Stimulated activated CD4-positive, alpha-beta T cell treated with anti-CD3 and anti-CD28 coated beads, Interleukin-1b, Interleukin-23, amount 100 ng/mL, for 1 hour (primary cell): ENCODE data around the gene PPAN.

Experiments
- DNase-seq, 2 donors: peaks; one replicate each; pipeline ENCODE4 v3.0.0-alpha.2; 2020; ENCODE audit warnings: low read depth in 2 of 2

The PPAN gene

GRCh38 chr19:10106100-10106936, at the start of gene PPAN:
Gene PPAN, plus strand, starts transcription at chr19:10106362. Its CDS starts 33 bp downstream, at chr19:10106395.
- peak; percentile 82 to 94 for DNase-seq

GRCh38 chr19:10061717-10062310, 44.3 kb upstream of the PPAN start:
- no peak for DNase-seq

- DNase-seq = no peak
These were observed 38.0 kb upstream of the PPAN start for GRCh38 chr19:10068205-10068604.

- DNase-seq = no peak
These were observed 37.1 kb upstream of the PPAN start for GRCh38 chr19:10069046-10069445.

DNA sequence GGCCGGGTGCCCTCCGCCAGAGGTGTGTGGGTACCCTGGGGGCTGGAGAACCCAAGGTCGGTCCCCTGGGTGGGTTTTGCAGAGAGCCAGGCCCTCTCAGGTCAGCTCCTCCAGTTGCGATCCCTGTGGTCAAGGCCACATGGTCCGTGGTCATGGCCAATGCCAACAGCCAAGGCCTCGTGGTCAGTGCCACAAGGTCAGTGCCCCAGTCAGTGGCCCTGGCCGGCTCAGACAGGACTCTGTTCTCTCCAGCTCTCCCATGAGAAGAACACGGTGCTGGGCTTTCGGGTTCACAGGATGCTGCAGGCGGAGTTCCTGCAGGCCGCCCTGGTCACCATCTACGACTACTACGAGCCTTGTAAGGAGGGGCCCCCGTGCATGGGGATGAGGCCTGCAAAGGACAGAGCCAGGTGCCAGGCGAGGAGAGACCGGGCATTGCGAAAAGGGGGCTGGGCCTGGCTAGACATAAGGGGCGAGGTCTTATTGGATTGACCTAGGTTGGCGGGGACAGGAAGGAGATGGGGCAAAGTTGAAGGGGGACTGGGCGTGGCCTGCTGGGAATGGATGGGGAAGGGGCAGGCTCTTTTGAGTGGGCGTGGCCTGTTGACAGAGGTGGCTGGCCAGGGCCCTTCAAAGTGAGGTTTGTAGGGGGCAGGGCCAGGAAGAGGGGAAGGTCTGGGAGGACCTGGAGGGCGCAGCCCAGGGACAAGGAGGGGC, 35.3 kb upstream of the PPAN start:
- no peak for DNase-seq

GRCh38 chr19:10074153-10074552, 32.0 kb upstream of the PPAN start:
- DNase-seq = no peak

DNA sequence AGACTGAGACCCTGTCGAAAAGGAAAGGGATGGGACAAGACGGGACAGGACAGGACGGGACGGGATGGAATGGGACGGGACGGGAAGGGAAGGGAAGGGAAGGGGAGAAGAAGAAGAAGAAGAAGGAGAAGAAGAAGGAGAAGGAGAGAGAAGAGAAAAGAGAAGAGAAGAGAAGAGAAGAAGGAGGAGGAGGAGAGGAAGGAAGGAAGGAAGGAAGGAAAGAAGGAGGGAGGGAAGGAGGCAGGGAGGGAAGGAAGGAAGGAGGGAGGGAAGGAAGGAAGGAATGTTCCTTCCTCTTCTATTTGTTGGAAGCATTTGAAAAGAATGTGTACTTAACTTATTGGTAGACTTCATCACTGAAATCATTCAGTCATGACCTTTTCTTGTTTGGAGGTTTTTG, 29.6 kb upstream of the PPAN start:
- DNase-seq = no peak

- no peak for DNase-seq
These were observed 27.8 kb upstream of the PPAN start for GRCh38 chr19:10078329-10078728.

DNA sequence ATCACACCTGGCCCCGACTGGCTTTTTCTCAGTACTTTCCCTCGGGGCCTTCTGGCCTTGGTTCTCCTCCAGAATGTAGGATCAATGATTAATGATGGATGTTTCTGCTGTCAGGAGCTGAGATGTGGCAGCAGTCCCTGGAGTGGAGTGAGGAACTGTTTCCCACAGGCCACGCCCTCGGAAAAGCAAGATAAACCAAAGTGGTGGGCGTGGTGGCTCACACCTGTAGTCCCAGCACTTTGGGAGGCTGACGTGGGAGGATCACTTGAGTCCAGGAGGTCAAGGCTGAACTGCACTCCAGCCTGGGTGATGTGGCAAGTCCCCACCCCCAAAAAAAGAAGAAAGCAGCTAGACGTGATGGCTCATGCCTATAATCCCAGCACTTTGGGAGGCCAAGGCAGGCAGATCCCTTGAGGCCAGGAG, 27.1 kb upstream of the PPAN start:
- DNase-seq = no peak

GRCh38 chr19:10083911-10084310, 22.3 kb upstream of the PPAN start:
- no peak for DNase-seq

- no peak for DNase-seq
These were observed 21.4 kb upstream of the PPAN start for GRCh38 chr19:10084803-10085202.

DNA sequence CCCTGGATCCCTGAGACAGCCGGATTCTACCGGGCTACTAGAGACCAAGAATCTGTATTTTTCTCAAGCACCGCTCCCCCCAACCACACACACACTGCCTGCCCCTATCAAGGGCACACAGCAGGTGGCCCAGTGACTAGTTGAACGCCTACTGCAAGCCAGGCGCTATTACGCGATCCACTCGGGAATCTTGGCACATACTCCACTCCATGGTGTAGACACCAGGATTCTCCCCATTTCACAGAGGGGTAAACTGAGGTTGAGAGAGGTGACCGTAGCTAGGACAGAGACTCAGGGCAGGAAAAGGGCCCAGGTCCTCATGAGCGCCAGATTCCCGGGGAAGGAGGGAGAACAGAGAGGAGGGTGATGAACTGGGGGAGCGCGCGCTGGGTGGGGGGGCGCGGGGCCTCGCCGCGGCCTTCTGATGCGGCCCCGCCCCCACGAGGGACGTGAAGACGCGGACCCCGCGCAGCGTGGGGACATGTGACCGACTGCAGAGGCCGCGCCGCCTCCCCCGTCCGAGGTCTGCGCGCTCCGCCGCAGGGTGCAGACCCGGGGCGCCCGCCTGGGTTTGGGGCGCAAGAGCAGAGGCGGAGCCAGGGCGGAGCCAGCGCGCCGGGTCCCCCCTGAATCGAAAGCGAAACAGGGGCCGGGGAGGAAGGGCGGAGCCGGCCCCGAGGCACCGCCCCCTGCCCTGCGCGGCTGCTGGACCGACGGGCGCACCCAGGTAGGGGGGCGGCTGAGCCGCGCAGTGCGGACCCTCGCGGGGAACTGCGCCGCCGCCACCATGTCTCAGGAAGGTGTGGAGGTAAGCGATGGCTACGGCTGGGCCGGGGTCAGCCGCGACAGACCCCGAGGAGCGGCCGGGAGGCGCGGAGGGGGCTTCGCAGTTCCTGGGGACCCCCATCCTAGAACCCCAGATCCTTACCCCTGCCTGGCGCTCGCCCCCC, 20.2 kb upstream of the PPAN start, which contains the start of gene SHFL:
SHFL (plus strand) TSS at position 677 of the 950 bp plus-strand sequence; CDS start at position 788, 111 bp downstream.
- peak; percentile 62 to 63 for DNase-seq

- no peak for DNase-seq
These were observed 19.5 kb upstream of the PPAN start for GRCh38 chr19:10086591-10087192.

DNA sequence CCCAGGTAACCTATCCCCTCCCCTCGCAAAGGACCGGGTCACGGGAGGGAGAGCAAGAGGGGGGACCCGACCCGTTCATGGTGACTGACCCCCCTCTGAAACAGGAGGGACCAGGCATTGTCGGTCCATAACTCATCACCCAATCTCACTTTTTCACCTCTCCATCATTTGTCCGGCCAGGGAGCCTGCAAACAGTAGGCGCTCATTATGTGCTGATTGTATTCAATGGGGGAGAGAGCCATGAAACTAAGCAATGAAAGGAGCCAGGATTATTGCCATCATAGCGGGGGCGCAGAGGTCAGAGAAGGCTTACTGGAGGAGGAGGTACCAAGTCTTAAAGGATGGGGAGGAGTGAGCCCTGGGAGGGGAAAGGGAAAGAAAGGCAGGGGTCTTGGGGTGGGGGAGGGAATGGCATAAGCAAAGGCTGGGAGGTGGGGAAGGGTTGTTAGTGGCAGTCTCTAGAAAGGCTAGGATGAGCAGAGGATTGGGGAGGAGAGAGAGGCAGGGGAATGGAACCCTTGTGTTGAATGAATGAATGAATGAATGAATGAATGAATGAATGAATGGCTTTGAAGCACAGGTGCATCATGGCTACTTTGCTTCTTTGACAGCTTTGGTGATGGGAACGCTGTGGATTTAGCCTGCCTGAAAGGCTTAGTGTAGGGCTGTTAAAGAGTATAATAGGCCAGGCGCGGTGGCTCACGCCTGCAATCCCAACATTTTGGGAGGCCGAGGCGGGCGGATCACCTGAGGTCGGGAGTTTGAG, 18.7 kb upstream of the PPAN start:
- DNase-seq = no peak

DNA sequence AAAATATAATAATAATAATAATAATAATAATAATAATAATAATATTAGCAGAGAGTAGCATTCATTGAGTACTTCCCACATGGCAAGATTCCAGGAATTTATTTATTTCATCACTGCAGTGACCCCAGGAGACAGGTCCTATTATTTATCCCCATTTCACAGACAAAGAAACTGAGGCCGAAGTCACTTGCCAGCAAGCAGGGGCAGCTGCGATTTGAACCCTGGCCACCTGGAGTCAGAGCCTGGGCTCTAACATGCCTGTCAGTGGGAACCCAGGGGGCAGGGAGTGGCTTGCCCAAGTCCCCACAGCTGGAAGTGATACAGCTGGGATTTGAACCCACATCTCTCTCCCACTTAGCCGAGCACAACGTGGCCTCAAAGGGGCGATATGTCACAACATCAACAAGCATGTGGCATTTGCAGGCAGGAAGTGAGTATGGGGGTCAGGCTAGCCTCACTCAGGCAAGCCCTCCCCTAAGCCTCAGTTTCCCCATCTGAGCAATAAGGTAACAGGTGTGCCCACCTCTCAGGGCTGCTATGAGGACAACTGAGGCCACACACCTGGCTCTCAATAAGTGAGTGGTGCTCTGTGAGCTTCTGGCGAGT, 17.1 kb upstream of the PPAN start:
- DNase-seq = no peak

DNA sequence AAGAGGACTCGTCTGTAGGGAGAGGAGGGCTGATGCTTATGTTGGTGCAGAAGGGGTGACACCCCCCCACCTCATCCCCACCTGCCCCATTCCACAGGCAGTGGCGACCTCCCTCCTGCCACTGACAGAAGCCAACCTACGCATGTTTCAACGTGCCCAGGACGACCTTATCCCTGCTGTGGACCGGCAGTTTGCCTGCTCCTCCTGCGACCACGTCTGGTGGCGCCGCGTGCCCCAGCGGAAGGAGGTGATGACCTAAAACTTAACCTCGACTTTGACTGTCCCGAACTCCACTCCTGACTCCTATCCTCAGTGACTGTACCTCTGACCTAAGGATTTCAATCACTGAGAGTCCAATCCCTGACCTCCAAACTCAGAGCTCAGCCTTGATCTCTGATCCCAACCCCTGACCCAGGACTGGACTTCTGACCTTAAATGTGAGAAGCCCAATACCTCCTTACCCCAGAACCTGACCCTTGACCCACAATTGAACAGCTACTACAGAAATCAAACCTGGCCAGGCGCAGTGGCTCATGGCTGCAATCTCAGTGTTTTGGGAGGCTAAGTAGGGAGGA, 16.3 kb upstream of the PPAN start:
- no peak for DNase-seq

- DNase-seq = no peak
These were observed 14.8 kb upstream of the PPAN start for GRCh38 chr19:10091370-10091687.

DNA sequence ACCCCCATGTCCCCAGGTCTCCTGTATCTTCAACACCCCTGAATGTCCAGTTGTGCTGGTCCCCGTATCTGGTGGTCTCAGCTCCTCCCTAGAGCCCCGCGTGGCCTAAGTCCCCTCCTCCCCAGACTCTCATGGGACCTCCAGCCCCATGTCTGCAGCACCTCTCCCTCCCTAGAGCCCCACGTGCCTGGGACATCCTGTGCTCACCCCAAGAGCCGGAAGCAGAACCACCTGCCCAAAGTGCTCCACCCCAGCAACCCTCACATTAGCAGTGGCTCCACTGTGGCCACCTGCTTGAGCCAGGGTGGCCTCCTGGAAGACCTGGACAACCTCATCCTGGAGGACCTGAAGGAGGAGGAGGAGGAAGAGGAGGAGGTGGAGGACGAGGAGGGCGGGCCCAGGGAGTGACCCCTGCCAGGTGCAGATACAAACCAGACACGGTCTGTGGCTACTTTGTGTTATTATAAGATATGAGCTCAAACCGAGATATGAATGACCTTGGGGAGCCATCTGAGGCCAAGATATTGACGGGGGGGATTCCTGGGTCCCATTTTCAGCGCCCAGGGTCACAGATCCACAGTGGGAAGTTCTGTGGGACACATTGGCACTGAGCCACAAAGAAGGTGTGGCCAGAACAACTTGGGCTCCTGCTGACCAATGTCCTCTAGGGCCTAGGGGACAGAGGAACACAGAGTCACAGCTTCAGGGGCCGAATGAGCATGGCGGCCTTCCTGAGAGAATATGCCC, 14.1 kb upstream of the PPAN start:
- no peak for DNase-seq
